ENCODE measurements around the gene ZBED2.
"Not testable (repeated sequence)": the region's sequence is repeated elsewhere in the genome, so short reads cannot be mapped to it uniquely, and the experiment has no call there.

ZBED2 gene

GRCh38 chr3:111570404-111571030 lies 24.6 kb downstream of the ZBED2 start:
- DNase-seq, result no peak

DNA sequence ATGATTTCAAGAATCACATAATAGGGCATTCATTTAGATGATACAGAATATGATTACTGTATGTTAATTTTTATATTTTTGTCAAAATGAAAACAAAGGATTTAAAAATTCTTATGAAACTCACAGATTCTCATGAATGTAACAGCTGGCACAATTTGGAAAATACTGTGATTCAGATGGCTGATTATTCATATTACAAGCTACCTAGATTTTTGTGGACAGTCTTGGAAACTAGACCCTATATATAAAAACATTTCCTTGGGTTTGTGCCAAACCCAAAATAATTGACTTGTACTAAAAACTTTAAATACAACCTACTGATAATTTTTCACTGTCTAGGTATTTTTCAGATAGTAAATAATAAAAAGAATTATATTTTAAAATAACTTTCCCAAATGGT lies 26.2 kb downstream of the ZBED2 start:
- DNase-seq, result no peak

DNA sequence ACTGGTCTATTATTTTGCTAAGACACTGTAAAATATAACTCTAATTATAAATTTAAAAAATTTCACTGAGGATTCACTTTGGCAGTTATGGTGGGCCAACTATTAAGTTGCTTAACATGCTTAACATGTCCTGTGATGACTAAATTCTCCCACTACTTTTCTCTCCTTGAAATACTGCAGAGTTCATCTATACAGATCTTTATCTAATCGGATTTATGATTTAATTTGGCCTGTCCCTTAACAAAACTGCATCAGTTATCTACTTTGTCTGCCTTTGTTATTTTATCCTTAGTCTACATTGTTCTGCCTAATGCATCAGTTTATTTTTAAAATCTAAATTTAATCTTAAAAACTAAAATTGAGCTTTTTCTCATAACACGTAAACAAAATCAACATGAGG lies 26.8 kb downstream of the ZBED2 start:
- DNase-seq, result no peak

DNA sequence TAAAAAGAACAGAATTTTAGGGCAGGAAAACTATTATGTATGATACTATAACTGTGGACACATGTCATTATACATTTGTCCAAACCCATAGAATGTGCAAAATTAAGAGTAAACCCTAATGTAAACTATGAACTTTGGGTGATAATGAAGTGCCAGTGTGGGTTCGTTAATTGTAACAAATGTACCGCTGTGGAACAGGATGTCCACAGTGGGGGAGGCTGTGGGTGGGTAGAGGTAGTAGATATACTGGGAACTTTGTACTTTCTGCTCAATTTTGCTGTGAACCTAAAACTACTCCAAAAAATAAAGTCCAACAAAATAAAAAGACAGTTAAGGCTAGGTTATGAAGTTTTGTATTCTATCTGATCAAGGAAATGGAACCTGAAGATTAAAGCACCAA lies 28.3 kb downstream of the ZBED2 start:
- no peak for DNase-seq

DNA sequence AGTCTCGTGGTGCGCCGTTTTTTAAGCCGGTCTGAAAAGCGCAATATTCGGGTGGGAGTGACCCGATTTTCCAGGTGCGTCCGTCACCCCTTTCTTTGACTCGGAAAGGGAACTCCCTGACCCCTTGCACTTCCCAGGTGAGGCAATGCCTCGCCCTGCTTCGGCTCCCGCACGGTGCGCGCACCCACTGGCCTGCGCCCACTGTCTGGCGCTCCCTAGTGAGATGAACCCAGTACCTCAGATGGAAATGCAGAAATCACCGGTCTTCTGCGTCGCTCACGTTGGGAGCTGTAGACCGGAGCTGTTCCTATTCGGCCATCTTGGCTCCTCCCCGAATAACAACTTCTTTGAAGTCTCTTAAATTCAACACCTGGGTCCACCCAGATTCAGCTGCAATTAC lies 33.2 kb downstream of the ZBED2 start:
- not testable (repeated sequence) for DNase-seq

GRCh38 chr3:111548756-111549155 lies 46.4 kb downstream of the ZBED2 start:
- DNase-seq, result no peak

GRCh38 chr3:111548092-111548491 lies 47.1 kb downstream of the ZBED2 start:
- DNase-seq, result peak; percentile 51

DNA sequence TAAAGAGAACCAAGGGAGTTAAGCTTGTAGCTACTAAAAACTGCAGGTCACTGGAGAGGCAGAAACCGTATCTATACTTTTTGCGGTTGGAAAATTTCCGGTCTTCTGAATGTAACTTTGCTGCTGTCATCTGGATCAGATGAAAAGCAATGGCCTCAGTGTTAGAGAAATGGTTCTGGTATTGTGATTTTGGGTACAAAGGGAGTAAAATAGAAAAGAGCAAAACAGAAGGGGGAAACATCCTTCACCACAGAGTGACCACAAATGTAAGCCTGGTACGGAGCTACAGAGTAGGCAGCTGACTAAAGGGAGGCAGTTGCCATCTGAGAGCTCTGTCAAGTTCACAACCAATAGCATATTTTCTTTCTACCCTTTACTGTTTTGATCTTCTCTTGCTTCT lies 47.5 kb downstream of the ZBED2 start:
- peak; percentile 75 for DNase-seq

- DNase-seq, result peak; percentile 10
Observed at GRCh38 chr3:111545349-111545748, 49.8 kb downstream of the ZBED2 start.
